Stomach (tissue), 9 donors: ENCODE measurements around the gene TECPR2. TPM values are rescaled to one million over a fixed set of nuclear protein-coding genes. Genes with fewer than 3 reads are reported as not detected.

ENCODE experiments used
- DNase-seq, 2 donors: peaks; one replicate each; pipeline versions ENCODE4 v3.0.0 to v3.0.0-alpha.2; 2013 to 2019
- H3K27ac ChIP-seq, 5 donors: fragments of 200-600 bp in 4 of 5; sonication (generic) in 4 of 5; one replicate each; pipeline ENCODE4 v1.5.1; 2013 to 2019; ENCODE audit warnings: mild to moderate bottlenecking in 1 of 5, moderate library complexity in 1 of 5
- H3K27me3 ChIP-seq, 3 donors: fragments of 200-600 bp; sonication (generic); one replicate each; pipeline ENCODE4 v1.5.1; 2017 to 2019; ENCODE audit warnings: mixed run types in 1 of 3
- H3K36me3 ChIP-seq, 4 donors: fragments of 200-600 bp; sonication (generic); 1 replicate in 3 of 4; 2 replicates in 1 of 4; pipeline ENCODE4 v1.5.1; 2016 to 2019
- H3K4me1 ChIP-seq, 4 donors: fragments of 200-600 bp; sonication (generic); one replicate each; pipeline ENCODE4 v1.5.1; 2016 to 2019
- H3K4me3 ChIP-seq, 4 donors: fragments of 200-600 bp; sonication (generic) in 3 of 4; one replicate each; pipeline ENCODE4 v1.5.1; 2016 to 2019; ENCODE audit warnings: mild to moderate bottlenecking in 1 of 4
- H3K9me3 ChIP-seq, 4 donors: fragments of 200-600 bp; sonication (generic); one replicate each; pipeline ENCODE4 v1.5.1; 2016 to 2019
- CTCF ChIP-seq, 7 experiments: fragments of 450-650 bp in 4 of 7; fragments of 200-600 bp in 3 of 7; sonication (generic) in 3 of 7; IDR thresholded peaks; one replicate each; pipeline ENCODE4 v1.5.1; 2016 to 2019; ENCODE audit warnings: antibody characterized with exemption in 7 of 7, control low read depth in 2 of 7, mild to moderate bottlenecking in 1 of 7
- EP300 ChIP-seq: sonication (generic); formaldehyde crosslinking; IDR thresholded peaks from one replicate; pipeline ENCODE4 v1.6.1; 2017; ENCODE audit warnings: antibody characterized with exemption
- POLR2A ChIP-seq, 4 donors: fragments of 450-650 bp; IDR thresholded peaks; one replicate each; pipeline ENCODE4 v1.6.1; 2016; ENCODE audit warnings: antibody characterized with exemption in 4 of 4, control low read depth in 2 of 4, mild to moderate bottlenecking in 1 of 4, moderate library complexity in 1 of 4
- POLR2AphosphoS5 ChIP-seq, 3 donors: sonication (generic); formaldehyde crosslinking; IDR thresholded peaks; one replicate each; pipeline ENCODE4 v1.6.1; 2016; ENCODE audit warnings: antibody characterized with exemption in 3 of 3
- WGBS, 5 donors: extraction: QIAGEN DNeasy Blood & Tissue Kit in 3 of 5; methylation state at CpG; one replicate each; pipeline versions ENCODE4 v1.1.5 to v1.1.7; 2013 to 2018; 5-methylcytosine and 5-hydroxymethylcytosine counted together
- intact Hi-C: fragments of 100-400 bp; cut with DNase I; formaldehyde crosslinking; loops from one replicate; pipeline ENCODE4 v1.15.1; 2023; ENCODE audit warnings: low total_unique reads
- polyA plus RNA-seq, 3 donors: library from polyadenylated mRNA; stranded (reverse); fragments of 200-250 nt; gene quantifications; one replicate each; pipeline ENCODE4 v1.2.3, GENCODE V29; 2013
- total RNA-seq, 5 donors: library from RNA; depleted of rRNA; stranded (reverse); fragments of >200 nt; gene quantifications; one replicate each; pipeline versions ENCODE4 v1.1.0 to v1.2.3, GENCODE V29; 2014 to 2016
- donor health status: healthy with polysubstance abuse.
- donor health status: Bipolar disorder and iron deficiency.
- donor health status: healthy.

TECPR2 gene
- total and polyA plus RNA-seq, 8 donors, result 2.6 to 110 (median 11.1) TPM

- Histone ChIP-seq H3K36me3 (peaks cover 0 to 8% (median 4%) of the 10 kb centered on the region in 4 donors), H3K4me1 (peaks cover 0 to 11% (median 4%) of the 10 kb centered on the region in 4 donors), H3K4me3 (no peak overlapping the region), H3K9me3 (peaks cover 0 to 5% (median 0%) of the 10 kb centered on the region in 4 donors), H3K27ac (peak overlapping the region in 1 of 5 donors; percentile 26), H3K27me3 (no peaks in the 10 kb centered on the region)
- TF ChIP-seq POLR2A (IDR thresholded peaks at IDR 0.05) (no peak), CTCF (IDR thresholded peaks at IDR 0.05) (no peak), POLR2AphosphoS5 (IDR thresholded peaks at IDR 0.05) (no peak), EP300 (no peak)
- intact Hi-C loops, result no loop called here
- no peak for DNase-seq
- WGBS, 5 donors, result 71 to 82% (median 78%) methylated on average over 14 to 17 of the region's 17 CpGs
Observed at GRCh38 chr14:102486513-102487203, 123.9 kb downstream of the TECPR2 start.

- H3K27ac ChIP-seq, result peak overlapping the region in 1 of 5 donors; percentile 26
- intact Hi-C loops, result no loop called here
- 48 to 65% (median 63%) methylated on average over 7 of the region's 7 CpGs for WGBS, 5 donors
- peaks cover 0 to 5% (median 0%) of the 10 kb centered on the region in 4 donors for H3K9me3 ChIP-seq
- peaks cover 0 to 5% (median 2%) of the 10 kb centered on the region in 4 donors for H3K36me3 ChIP-seq
- H3K27me3 ChIP-seq, result no peaks in the 10 kb centered on the region
- DNase-seq, result no peak
- peaks cover 0 to 11% (median 4%) of the 10 kb centered on the region in 4 donors for H3K4me1 ChIP-seq
- H3K4me3 ChIP-seq, result no peak overlapping the region
- TF ChIP-seq POLR2A (IDR thresholded peaks at IDR 0.05), result no peak
- no peak for TF ChIP-seq CTCF (IDR thresholded peaks at IDR 0.05)
- no peak for TF ChIP-seq POLR2AphosphoS5 (IDR thresholded peaks at IDR 0.05)
Observed at GRCh38 chr14:102487204-102487577, 124.5 kb downstream of the TECPR2 start.

- WGBS, 5 donors, result 89 to 95% (median 92%) methylated on average over 18 of the region's 18 CpGs
- Histone ChIP-seq H3K4me1 (peaks cover 0 to 11% (median 4%) of the 10 kb centered on the region in 4 donors), H3K4me3 (no peak overlapping the region), H3K27me3 (no peaks in the 10 kb centered on the region), H3K36me3 (peaks cover 0 to 12% (median 9%) of the 10 kb centered on the region in 4 donors), H3K9me3 (no peaks in the 10 kb centered on the region), H3K27ac (no peak overlapping the region)
- TF ChIP-seq POLR2AphosphoS5 (IDR thresholded peaks at IDR 0.05) (no peak), EP300 (no peak), POLR2A (IDR thresholded peaks at IDR 0.05) (no peak), CTCF (IDR thresholded peaks at IDR 0.05) (no peak)
- intact Hi-C loops, result no loop called here
- DNase-seq, result no peak
Observed at GRCh38 chr14:102490456-102490855, 127.7 kb downstream of the TECPR2 start.

- no peak for DNase-seq
Observed at GRCh38 chr14:102491366-102491765, 128.6 kb downstream of the TECPR2 start.

More at GRCh38 chr14:102491366-102491765, 128.6 kb downstream of the TECPR2 start:
- intact Hi-C loops, result no loop called here
- Histone ChIP-seq H3K27me3 (no peaks in the 10 kb centered on the region), H3K4me3 (no peak overlapping the region), H3K9me3 (no peaks in the 10 kb centered on the region), H3K36me3 (peaks cover 0 to 16% (median 10%) of the 10 kb centered on the region in 4 donors), H3K27ac (no peak overlapping the region), H3K4me1 (peaks cover 0 to 11% (median 4%) of the 10 kb centered on the region in 4 donors)
- 75 to 90% (median 90%) methylated on average over 3 of the region's 3 CpGs for WGBS, 5 donors
- TF ChIP-seq EP300, result no peak
- no peak for TF ChIP-seq POLR2AphosphoS5 (IDR thresholded peaks at IDR 0.05)
- TF ChIP-seq POLR2A (IDR thresholded peaks at IDR 0.05), result no peak
- TF ChIP-seq CTCF (IDR thresholded peaks at IDR 0.05), result no peak
